ENCODE results near the gene ZBTB39. TPM values are rescaled to one million over a fixed set of nuclear protein-coding genes. Genes with fewer than 3 reads are reported as not detected.

Gene ZBTB39
- total RNA-seq, 1 experiment from 2014 or later, result 31.2 TPM

DNA sequence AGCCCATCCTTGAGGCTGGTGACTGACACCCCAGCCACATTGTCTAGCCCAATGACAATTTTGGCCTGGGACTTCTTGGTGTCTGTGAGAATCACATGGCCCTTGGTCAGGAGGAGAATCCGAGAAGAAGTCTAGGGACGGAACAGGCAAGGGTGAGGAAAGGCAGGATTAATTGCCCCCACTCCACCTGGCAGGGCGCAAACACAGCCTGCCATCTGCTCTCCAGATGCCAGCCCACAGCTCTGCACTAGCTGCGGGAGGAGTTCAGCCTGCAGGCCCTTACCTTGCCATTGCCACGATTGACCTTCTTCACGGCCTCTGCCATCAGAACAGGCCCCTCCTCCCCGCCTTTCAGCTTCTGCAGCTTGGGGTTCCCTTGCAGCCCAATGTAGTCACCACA lies 23.1 kb upstream of the ZBTB39 start:
- Histone ChIP-seq H3K56ac (ENCODE audit: insufficient read length, low read depth, low read length) (no peak overlapping the region), H3K4me2 (ENCODE audit: insufficient read depth, insufficient read length, low read length) (no peak overlapping the region), H2AFZ (ENCODE audit: low read length) (no peak overlapping the region), H3K27ac (ENCODE audit: insufficient read length, low read depth, low read length) (no peak overlapping the region), H4K8ac (replicated peaks; ENCODE audit: insufficient read length, low read depth, low read length) (no peak overlapping the region), H3K9me3 (ENCODE audit: control insufficient read depth, low read depth, low read length) (no peaks in the 10 kb centered on the region), H3K14ac (ENCODE audit: insufficient read depth, low read length) (no peak overlapping the region), H3K27me3 (ENCODE audit: insufficient read depth, low read length) (no peaks in the 10 kb centered on the region), H3K79me2 (ENCODE audit: insufficient read depth, low read length) (no peaks in the 10 kb centered on the region), H3K23me2 (ENCODE audit: insufficient read length, low read depth, low read length, poor library complexity, severe bottlenecking) (no peaks in the 10 kb centered on the region), H3T11ph (ENCODE audit: low read length) (no peak overlapping the region), H2BK12ac (ENCODE audit: insufficient read length, low read depth, low read length) (no peak overlapping the region), H2BK15ac (ENCODE audit: low read depth, low read length) (no peak overlapping the region), H4K91ac (ENCODE audit: insufficient read length, low read depth, low read length) (no peak overlapping the region), H2AK5ac (ENCODE audit: insufficient read length, low read length) (no peak overlapping the region), H3K4me1 (ENCODE audit: insufficient read depth, low read length) (no peaks in the 10 kb centered on the region), H3K18ac (ENCODE audit: insufficient read length, low read depth, low read length) (no peak overlapping the region), H2BK20ac (ENCODE audit: low read depth, low read length, poor library complexity, severe bottlenecking) (no peak overlapping the region), H2BK120ac (ENCODE audit: low read depth, low read length, poor library complexity, severe bottlenecking) (no peak overlapping the region), H4K20me1 (ENCODE audit: control insufficient read depth, insufficient read depth, insufficient read length) (no peaks in the 10 kb centered on the region), H3K4ac (ENCODE audit: low read depth, low read length) (no peak overlapping the region), H4K5ac (ENCODE audit: insufficient read length, low read depth, low read length) (no peak overlapping the region), H3K9ac (ENCODE audit: extremely low read depth, insufficient read length, low read length) (no peak overlapping the region), H3K23ac (ENCODE audit: insufficient read length, low read depth, low read length) (no peak overlapping the region), H2BK5ac (ENCODE audit: insufficient read length, low read length) (no peak overlapping the region), H3K79me1 (ENCODE audit: insufficient read depth, low read depth, low read length, poor library complexity, severe bottlenecking) (no peaks in the 10 kb centered on the region)
- H3K9me3 Mint-ChIP-seq, result no peaks in the 10 kb centered on the region
- H3K27me3 Mint-ChIP-seq (ENCODE audit: low read depth), result peaks cover 5% of the 10 kb centered on the region
- H3K4me1 Mint-ChIP-seq, result peaks cover 21 to 36% of the 10 kb centered on the region in 2 experiments
- no peak for DNase-seq
- H3K4me3 Mint-ChIP-seq, result no peak overlapping the region
- H3K27ac Mint-ChIP-seq, result no peak overlapping the region
- no CpG with 5 or more reads among the region's 7 CpGs for WGBS (ENCODE audit: extremely low coverage, insufficient read length, low lambda C conversion rate)
- TF ChIP-seq, protein P1, sequence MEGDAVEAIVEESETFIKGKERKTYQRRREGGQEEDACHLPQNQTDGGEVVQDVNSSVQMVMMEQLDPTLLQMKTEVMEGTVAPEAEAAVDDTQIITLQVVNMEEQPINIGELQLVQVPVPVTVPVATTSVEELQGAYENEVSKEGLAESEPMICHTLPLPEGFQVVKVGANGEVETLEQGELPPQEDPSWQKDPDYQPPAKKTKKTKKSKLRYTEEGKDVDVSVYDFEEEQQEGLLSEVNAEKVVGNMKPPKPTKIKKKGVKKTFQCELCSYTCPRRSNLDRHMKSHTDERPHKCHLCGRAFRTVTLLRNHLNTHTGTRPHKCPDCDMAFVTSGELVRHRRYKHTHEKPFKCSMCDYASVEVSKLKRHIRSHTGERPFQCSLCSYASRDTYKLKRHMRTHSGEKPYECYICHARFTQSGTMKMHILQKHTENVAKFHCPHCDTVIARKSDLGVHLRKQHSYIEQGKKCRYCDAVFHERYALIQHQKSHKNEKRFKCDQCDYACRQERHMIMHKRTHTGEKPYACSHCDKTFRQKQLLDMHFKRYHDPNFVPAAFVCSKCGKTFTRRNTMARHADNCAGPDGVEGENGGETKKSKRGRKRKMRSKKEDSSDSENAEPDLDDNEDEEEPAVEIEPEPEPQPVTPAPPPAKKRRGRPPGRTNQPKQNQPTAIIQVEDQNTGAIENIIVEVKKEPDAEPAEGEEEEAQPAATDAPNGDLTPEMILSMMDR (conservative IDR thresholded peaks at IDR 0.05), result no peak
- no peaks in the 10 kb centered on the region for H3K36me3 Mint-ChIP-seq (ENCODE audit: insufficient read depth in 1 of 3, low read depth in 3 of 3)
